Colonic mucosa (tissue), 4 donors: Measurements from ENCODE around the gene EP400. TPM values are rescaled to one million over a fixed set of nuclear protein-coding genes. Genes with fewer than 3 reads are reported as not detected.

Experiments
- DNase-seq: peaks from one replicate; pipeline ENCODE4 v3.0.0-alpha.2; 2020
- H3K27ac ChIP-seq: fragments of 200-600 bp; one replicate; pipeline ENCODE4 v1.8.0; 2021
- H3K27me3 ChIP-seq: fragments of 200-600 bp; one replicate; pipeline ENCODE4 v1.8.0; 2021
- H3K36me3 ChIP-seq: fragments of 200-600 bp; one replicate; pipeline ENCODE4 v1.8.0; 2021
- H3K4me1 ChIP-seq: fragments of 200-600 bp; one replicate; pipeline ENCODE4 v1.8.0; 2021; ENCODE audit warnings: mild to moderate bottlenecking
- H3K4me3 ChIP-seq: fragments of 200-600 bp; one replicate; pipeline ENCODE4 v1.8.0; 2021
- H3K9ac ChIP-seq, 2 donors: one replicate each; pipeline ENCODE4 v1.7.0; 2013; ENCODE audit warnings: control low read depth in 2 of 2, low read depth in 2 of 2, low read length in 2 of 2
- H3K9me3 ChIP-seq: fragments of 200-600 bp; one replicate; pipeline ENCODE4 v1.8.0; 2021
- CTCF ChIP-seq: fragments of 200-600 bp; IDR thresholded peaks from one replicate; pipeline ENCODE4 v1.8.0; 2022; ENCODE audit warnings: antibody characterized with exemption, mild to moderate bottlenecking
- intact Hi-C: fragments of 100-400 bp; cut with DNase I; formaldehyde crosslinking; loops from one replicate; pipeline ENCODE4 v1.14.1; 2022
- total RNA-seq, 2 donors: library from RNA; stranded (reverse); fragmentation: NEBNext Ultra II Directional in 1 of 2; extraction: Animal tissue kit (Norgen Biotek cat#: 25700) in 1 of 2; gene quantifications; one replicate each; pipeline ENCODE4 v1.2.1, GENCODE V29; 2021
- donor health status: healthy.
- donor health status: DM: no; HTN: no; CAD: no.
- donor health status: DM: no; HTN: no; CAD: no.

The EP400 gene
- total RNA-seq, 2 donors from 2014 or later, result 23.3 to 39.0 TPM

GRCh38 chr12:132061641-132062430 is 112.1 kb downstream of the EP400 start:
- no peak overlapping the region for H3K27ac ChIP-seq
- H3K27me3 ChIP-seq, result no peaks in the 10 kb centered on the region
- no peak overlapping the region for H3K4me3 ChIP-seq
- H3K4me1 ChIP-seq, result no peaks in the 10 kb centered on the region
- no peak for DNase-seq
- no peak overlapping the region for H3K9ac ChIP-seq
- no peak for TF ChIP-seq CTCF
- H3K36me3 ChIP-seq, result peaks cover 2% of the 10 kb centered on the region
- H3K9me3 ChIP-seq, result no peaks in the 10 kb centered on the region
- intact Hi-C loops, result no loop called here

GRCh38 chr12:132062481-132062880 is 112.7 kb downstream of the EP400 start:
- H3K4me1 ChIP-seq, result no peaks in the 10 kb centered on the region
- H3K36me3 ChIP-seq, result peaks cover 8% of the 10 kb centered on the region
- intact Hi-C loops, result no loop called here
- no peak overlapping the region for H3K9ac ChIP-seq
- no peaks in the 10 kb centered on the region for H3K27me3 ChIP-seq
- H3K27ac ChIP-seq, result no peak overlapping the region
- DNase-seq, result no peak
- no peaks in the 10 kb centered on the region for H3K9me3 ChIP-seq
- H3K4me3 ChIP-seq, result no peak overlapping the region
- TF ChIP-seq CTCF, result no peak

GRCh38 chr12:132063491-132063890 is 113.7 kb downstream of the EP400 start:
- H3K4me3 ChIP-seq, result no peak overlapping the region
- intact Hi-C loops, result no loop called here
- H3K27ac ChIP-seq, result no peak overlapping the region
- H3K4me1 ChIP-seq, result no peaks in the 10 kb centered on the region
- no peak overlapping the region for H3K9ac ChIP-seq
- peaks cover 8% of the 10 kb centered on the region for H3K36me3 ChIP-seq
- TF ChIP-seq CTCF, result no peak
- DNase-seq, result no peak
- H3K9me3 ChIP-seq, result no peaks in the 10 kb centered on the region
- no peaks in the 10 kb centered on the region for H3K27me3 ChIP-seq

- H3K27me3 ChIP-seq, result no peaks in the 10 kb centered on the region
- H3K4me3 ChIP-seq, result no peak overlapping the region
- TF ChIP-seq CTCF, result no peak
- H3K4me1 ChIP-seq, result no peaks in the 10 kb centered on the region
- intact Hi-C loops, result no loop called here
- no peak overlapping the region for H3K27ac ChIP-seq
- no peak overlapping the region for H3K9ac ChIP-seq
- peaks cover 8% of the 10 kb centered on the region for H3K36me3 ChIP-seq
- H3K9me3 ChIP-seq, result no peaks in the 10 kb centered on the region
- no peak for DNase-seq
These were observed 114.9 kb downstream of the EP400 start for GRCh38 chr12:132064631-132065030.

- H3K9ac ChIP-seq, result no peak overlapping the region
- H3K4me1 ChIP-seq, result no peaks in the 10 kb centered on the region
- intact Hi-C loops, result no loop called here
- DNase-seq, result no peak
- no peak overlapping the region for H3K4me3 ChIP-seq
- H3K27ac ChIP-seq, result no peak overlapping the region
- no peaks in the 10 kb centered on the region for H3K27me3 ChIP-seq
- H3K36me3 ChIP-seq, result peaks cover 8% of the 10 kb centered on the region
- TF ChIP-seq CTCF, result no peak
- no peaks in the 10 kb centered on the region for H3K9me3 ChIP-seq
These were observed 115.5 kb downstream of the EP400 start for GRCh38 chr12:132065203-132065602.
